ENCODE data around the gene TMEM198. TPM values are rescaled to one million over a fixed set of nuclear protein-coding genes. Genes with fewer than 3 reads are reported as not detected.

Gene TMEM198
- 1 to 10 TPM; 1.8 to 4.3 TPM for total RNA-seq

- DNase-seq (ENCODE audit: low spot score): peak; percentile 99
- Histone ChIP-seq H3K9me3 (no peaks in the 10 kb centered on the region), H3K4me3 (peak within 1 kb of the TSS; percentile 52 to 77), H3K4me1 (peaks cover 0 to 38% of the 10 kb centered on the region in 2 donors), H3K27me3 (no peaks in the 10 kb centered on the region), H3K36me3 (peaks cover 25% of the 10 kb centered on the region), H3K27ac (peak within 1 kb of the TSS; percentile 94)
- TF ChIP-seq CTCF (IDR thresholded peaks at IDR 0.05): no peak
Measured at GRCh38 chr2:219543596-219544358, at the start of gene TMEM198, which contains the start of gene CHPF. TSS of gene TMEM198 (plus strand) at chr2:219544028. CDS start at chr2:219544728, 700 bp downstream. TSS of gene CHPF (minus strand) at chr2:219543809. CDS start at chr2:219543538, 271 bp downstream.

GRCh38 chr2:219494952-219495530, 48.8 kb upstream of the TMEM198 start:
- Histone ChIP-seq H3K9me3 (no peaks in the 10 kb centered on the region), H3K36me3 (peaks cover 20% of the 10 kb centered on the region), H3K4me1 (peaks cover 0 to 59% of the 10 kb centered on the region in 2 donors), H3K27me3 (no peaks in the 10 kb centered on the region), H3K4me3 (no peak overlapping the region), H3K27ac (peak overlapping the region; percentile 98 to 99)
- no peak for TF ChIP-seq CTCF (IDR thresholded peaks at IDR 0.05)
- DNase-seq (ENCODE audit: low spot score): no peak

- no peak overlapping the region for H3K4me3 ChIP-seq
- no peaks in the 10 kb centered on the region for H3K9me3 ChIP-seq
- H3K27me3 ChIP-seq: no peaks in the 10 kb centered on the region
- peak; percentile 71 for DNase-seq (ENCODE audit: low spot score)
- peaks cover 14% of the 10 kb centered on the region for H3K36me3 ChIP-seq
- H3K4me1 ChIP-seq: peaks cover 0 to 63% of the 10 kb centered on the region in 2 donors
- TF ChIP-seq CTCF (IDR thresholded peaks at IDR 0.05): peak; percentile 59 to 76
- peak overlapping the region; percentile 98 to 99 for H3K27ac ChIP-seq
Measured at GRCh38 chr2:219495531-219496122, 48.2 kb upstream of the TMEM198 start.

- DNase-seq (ENCODE audit: low spot score): no peak
- Histone ChIP-seq H3K9me3 (no peaks in the 10 kb centered on the region), H3K4me3 (peak overlapping the region in 1 of 2 donors; percentile 80), H3K4me1 (peaks cover 0 to 58% of the 10 kb centered on the region in 2 donors), H3K36me3 (peaks cover 10% of the 10 kb centered on the region), H3K27me3 (no peaks in the 10 kb centered on the region), H3K27ac (peak overlapping the region; percentile 98 to 99)
- no peak for TF ChIP-seq CTCF (IDR thresholded peaks at IDR 0.05)
Measured at GRCh38 chr2:219496247-219496824, 47.5 kb upstream of the TMEM198 start.

- TF ChIP-seq CTCF (IDR thresholded peaks at IDR 0.05): no peak
- DNase-seq (ENCODE audit: low spot score): no peak
- no peaks in the 10 kb centered on the region for H3K27me3 ChIP-seq
- H3K4me1 ChIP-seq: peaks cover 0 to 54% of the 10 kb centered on the region in 2 donors
- peak overlapping the region; percentile 80 to 87 for H3K4me3 ChIP-seq
- H3K27ac ChIP-seq: peak overlapping the region; percentile 98 to 99
- H3K36me3 ChIP-seq: peaks cover 8% of the 10 kb centered on the region
- H3K9me3 ChIP-seq: no peaks in the 10 kb centered on the region
Measured at GRCh38 chr2:219496825-219497494, 46.9 kb upstream of the TMEM198 start.
